Common myeloid progenitor, CD34-positive (primary cell): Measurements from ENCODE around the gene ZC3H18.

Experiments
- CTCF ChIA-PET: fragments of 350-600 bp; sonication (Branson Sonifier 250); formaldehyde crosslinking; loops from one replicate; lab custom pipeline; 2021; ENCODE audit warnings: antibody characterized with exemption; lab: Charles Lee
- POLR2A ChIA-PET: fragments of 350-600 bp; sonication (Branson Sonifier 250); formaldehyde crosslinking; loops from one replicate; lab custom pipeline; 2021; ENCODE audit warnings: antibody characterized with exemption; lab: Charles Lee
- DNase-seq, 3 donors: peaks; one replicate each; pipeline versions ENCODE4 v3.0.0 to v3.0.0-alpha.2; 2013
- H3K27ac ChIP-seq, 2 experiments: 1 replicate in 1 of 2; 2 replicates in 1 of 2; pipeline ENCODE4 v1.7.0; 2013; ENCODE audit warnings: inconsistent platforms in 2 of 2, low read length in 2 of 2, mild to moderate bottlenecking in 2 of 2, low read depth in 1 of 2, moderate library complexity in 1 of 2; ENCODE audit not compliant: severe bottlenecking in 2 of 2, insufficient read depth in 1 of 2, poor library complexity in 1 of 2
- H3K27me3 ChIP-seq, 5 experiments: replicated peaks in 2 of 5; 1 replicate in 3 of 5; 2 replicates in 2 of 5; pipeline versions ENCODE4 v1.6.1 to v1.7.0; 2013; ENCODE audit warnings: low read length in 4 of 5, mild to moderate bottlenecking in 2 of 5, moderate library complexity in 2 of 5, inconsistent platforms in 1 of 5; ENCODE audit not compliant: insufficient read depth in 5 of 5, control insufficient read depth in 4 of 5
- H3K36me3 ChIP-seq, 4 experiments: 1 replicate in 2 of 4; 2 replicates in 2 of 4; pipeline versions ENCODE4 v1.6.1 to v1.7.0; 2013; ENCODE audit warnings: low read length in 3 of 4, control low read depth in 1 of 4, mild to moderate bottlenecking in 1 of 4; ENCODE audit not compliant: control insufficient read depth in 4 of 4, insufficient read depth in 4 of 4
- H3K4me1 ChIP-seq, 4 experiments: 1 replicate in 3 of 4; 2 replicates in 1 of 4; pipeline versions ENCODE4 v1.6.1 to v1.7.1; 2013; ENCODE audit warnings: low read length in 3 of 4, mild to moderate bottlenecking in 3 of 4, control low read depth in 1 of 4, inconsistent platforms in 1 of 4, moderate library complexity in 1 of 4; ENCODE audit not compliant: control insufficient read depth in 4 of 4, insufficient read depth in 4 of 4; ENCODE audit errors: control extremely low read depth in 1 of 4
- H3K4me3 ChIP-seq, 7 experiments: 1 replicate in 4 of 7; 2 replicates in 3 of 7; pipeline versions ENCODE4 v1.5.1 to v1.7.0; 2013; ENCODE audit warnings: mild to moderate bottlenecking in 7 of 7, low read length in 6 of 7, moderate library complexity in 6 of 7, inconsistent platforms in 2 of 7, low read depth in 2 of 7, control low read depth in 1 of 7; ENCODE audit not compliant: insufficient read depth in 4 of 7, control insufficient read depth in 1 of 7; ENCODE audit errors: extremely low read depth in 1 of 7
- H3K9me3 ChIP-seq, 5 experiments: 1 replicate in 4 of 5; 2 replicates in 1 of 5; pipeline versions ENCODE4 v1.6.1 to v1.7.1; 2013; ENCODE audit warnings: low read length in 4 of 5, mild to moderate bottlenecking in 2 of 5, inconsistent platforms in 1 of 5, low read depth in 1 of 5, moderate library complexity in 1 of 5; ENCODE audit not compliant: control insufficient read depth in 4 of 5, insufficient read depth in 2 of 5; ENCODE audit errors: control extremely low read depth in 1 of 5
- WGBS: methylation state at CpG from one replicate; pipeline ENCODE4 v1.1.5; 2013; ENCODE audit not compliant: insufficient coverage; 5-methylcytosine and 5-hydroxymethylcytosine counted together

ZC3H18 gene

GRCh38 chr16:88568710-88569613 lies 1.2 kb upstream of the ZC3H18 start:
- Histone ChIP-seq H3K27ac (peak overlapping the region in 1 of 2 experiments; percentile 64), H3K4me3 (peak overlapping the region; percentile 63 to 92 (median 80)), H3K4me1 (peaks cover 10 to 24% (median 19%) of the 10 kb centered on the region in 4 experiments), H3K36me3 (peaks cover 3 to 17% (median 6%) of the 10 kb centered on the region in 4 experiments), H3K27me3 (no peaks in the 10 kb centered on the region), H3K9me3 (no peaks in the 10 kb centered on the region)
- ChIA-PET POLR2A (interaction anchor here (0.6 kb wide), 1 partner anchor 573 kb away, joined by 4 read pairs; no protein-coding TSS in a partner anchor), CTCF (no interaction called here)
- DNase-seq: no peak
- 92% methylated on average over 16 of the region's 18 CpGs for WGBS

- Histone ChIP-seq H3K4me1 (peaks cover 10 to 24% (median 19%) of the 10 kb centered on the region in 4 experiments), H3K36me3 (peaks cover 3 to 18% (median 8%) of the 10 kb centered on the region in 4 experiments), H3K27me3 (no peaks in the 10 kb centered on the region), H3K27ac (peak overlapping the region in 1 of 2 experiments; percentile 64), H3K4me3 (peak overlapping the region; percentile 63 to 92 (median 80)), H3K9me3 (no peaks in the 10 kb centered on the region)
- POLR2A ChIA-PET: interaction anchor here (0.7 to 1.2 kb wide), 4 partner anchors 13 to 117 kb away, joined by 3 read pairs; no protein-coding TSS in a partner anchor
- CTCF ChIA-PET: interaction anchor here (0.7 kb wide), 1 partner anchor 134 kb away, joined by 4 read pairs; no protein-coding TSS in a partner anchor
- 1% methylated on average over 20 of the region's 28 CpGs for WGBS
- DNase-seq: peak in 1 of 3 donors; percentile 26
These were observed 604 bp upstream of the ZC3H18 start for GRCh38 chr16:88569614-88569984.

GRCh38 chr16:88570691-88571092 lies 489 bp downstream of the ZC3H18 start:
- H3K27ac ChIP-seq: peak overlapping the region; percentile 13 to 82
- WGBS: under 1% methylated on average over 28 of the region's 35 CpGs
- H3K4me3 ChIP-seq: peak overlapping the region; percentile 75 to 92 (median 90)
- no peaks in the 10 kb centered on the region for H3K27me3 ChIP-seq
- POLR2A ChIA-PET: interaction anchor here (1.2 kb wide), 2 partner anchors 12 to 28 kb away, joined by 3 to 4 read pairs; no protein-coding TSS in a partner anchor
- H3K9me3 ChIP-seq: no peaks in the 10 kb centered on the region
- CTCF ChIA-PET: interaction anchor here (0.7 to 1.4 kb wide), 3 partner anchors 10 to 135 kb away, joined by 3 to 4 read pairs (median 4); no protein-coding TSS in a partner anchor
- DNase-seq: peak in 2 of 3 donors; percentile 52 to 61
- peaks cover 4 to 23% (median 11%) of the 10 kb centered on the region in 4 experiments for H3K36me3 ChIP-seq
- H3K4me1 ChIP-seq: peaks cover 10 to 24% (median 19%) of the 10 kb centered on the region in 4 experiments

GRCh38 chr16:88575251-88575650 lies 5.0 kb downstream of the ZC3H18 start:
- H3K4me3 ChIP-seq: no peak overlapping the region
- peaks cover 9 to 16% (median 12%) of the 10 kb centered on the region in 4 experiments for H3K4me1 ChIP-seq
- POLR2A ChIA-PET: no interaction called here
- CTCF ChIA-PET: no interaction called here
- peaks cover 14 to 64% (median 44%) of the 10 kb centered on the region in 4 experiments for H3K36me3 ChIP-seq
- H3K27ac ChIP-seq: no peak overlapping the region
- H3K27me3 ChIP-seq: no peaks in the 10 kb centered on the region
- H3K9me3 ChIP-seq: no peaks in the 10 kb centered on the region
- DNase-seq: no peak
- 99% methylated on average over 7 of the region's 11 CpGs for WGBS

- no peaks in the 10 kb centered on the region for H3K9me3 ChIP-seq
- WGBS: 96% methylated on average over 13 of the region's 13 CpGs
- CTCF ChIA-PET: no interaction called here
These were observed 6.1 kb downstream of the ZC3H18 start for GRCh38 chr16:88576307-88576706.

GRCh38 chr16:88577166-88577565 lies 7.0 kb downstream of the ZC3H18 start:
- H3K27me3 ChIP-seq: no peaks in the 10 kb centered on the region
- 96% methylated on average over 16 of the region's 20 CpGs for WGBS
- no peak overlapping the region for H3K27ac ChIP-seq
- no peak for DNase-seq
- H3K4me3 ChIP-seq: no peak overlapping the region
- H3K9me3 ChIP-seq: no peaks in the 10 kb centered on the region
- H3K4me1 ChIP-seq: peaks cover 0 to under 1% (median under 1%) of the 10 kb centered on the region in 4 experiments
- H3K36me3 ChIP-seq: peaks cover 18 to 78% (median 57%) of the 10 kb centered on the region in 4 experiments
- ChIA-PET POLR2A (no interaction called here), CTCF (no interaction called here)

More at GRCh38 chr16:88576307-88576706, 6.1 kb downstream of the ZC3H18 start:
- H3K27ac ChIP-seq: no peak overlapping the region
- POLR2A ChIA-PET: no interaction called here
- no peaks in the 10 kb centered on the region for H3K27me3 ChIP-seq
- no peak overlapping the region for H3K4me3 ChIP-seq
- peaks cover 3 to 9% (median 7%) of the 10 kb centered on the region in 4 experiments for H3K4me1 ChIP-seq
- DNase-seq: no peak
- peaks cover 18 to 75% (median 50%) of the 10 kb centered on the region in 4 experiments for H3K36me3 ChIP-seq
